ENCODE data around the gene VAV1. TPM values are rescaled to one million over a fixed set of nuclear protein-coding genes. Genes with fewer than 3 reads are reported as not detected.
A peak's percentile ranks its signal among the peaks of the same experiment; 100 is the strongest.

Gene VAV1
- total and polyA plus RNA-seq, 10 of the 15 experiments (the other 5 are each of a cell fraction or from before 2014, with no cell fraction given) = 1.6 to 76.8 (median 40.7) TPM

DNA sequence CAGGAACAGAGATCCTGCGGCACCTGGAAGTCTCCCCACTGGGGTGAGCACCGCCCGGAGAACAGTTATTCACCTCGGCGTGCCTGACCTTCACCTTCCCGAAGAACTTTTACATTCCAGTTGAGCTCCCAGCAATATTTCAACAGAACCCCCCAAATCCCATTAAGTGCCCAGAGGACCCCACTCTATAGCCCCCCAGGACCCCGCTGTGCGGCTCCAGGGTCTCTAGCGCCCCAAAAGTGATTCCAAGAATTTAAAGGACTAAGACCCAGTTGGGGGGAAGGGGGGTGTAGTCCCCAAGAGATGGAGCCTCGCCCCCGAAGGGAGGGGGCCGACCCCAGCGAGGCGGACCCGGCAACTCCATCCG lies 35.6 kb upstream of the VAV1 start (continued):
- TF ChIP-seq, protein P1, sequence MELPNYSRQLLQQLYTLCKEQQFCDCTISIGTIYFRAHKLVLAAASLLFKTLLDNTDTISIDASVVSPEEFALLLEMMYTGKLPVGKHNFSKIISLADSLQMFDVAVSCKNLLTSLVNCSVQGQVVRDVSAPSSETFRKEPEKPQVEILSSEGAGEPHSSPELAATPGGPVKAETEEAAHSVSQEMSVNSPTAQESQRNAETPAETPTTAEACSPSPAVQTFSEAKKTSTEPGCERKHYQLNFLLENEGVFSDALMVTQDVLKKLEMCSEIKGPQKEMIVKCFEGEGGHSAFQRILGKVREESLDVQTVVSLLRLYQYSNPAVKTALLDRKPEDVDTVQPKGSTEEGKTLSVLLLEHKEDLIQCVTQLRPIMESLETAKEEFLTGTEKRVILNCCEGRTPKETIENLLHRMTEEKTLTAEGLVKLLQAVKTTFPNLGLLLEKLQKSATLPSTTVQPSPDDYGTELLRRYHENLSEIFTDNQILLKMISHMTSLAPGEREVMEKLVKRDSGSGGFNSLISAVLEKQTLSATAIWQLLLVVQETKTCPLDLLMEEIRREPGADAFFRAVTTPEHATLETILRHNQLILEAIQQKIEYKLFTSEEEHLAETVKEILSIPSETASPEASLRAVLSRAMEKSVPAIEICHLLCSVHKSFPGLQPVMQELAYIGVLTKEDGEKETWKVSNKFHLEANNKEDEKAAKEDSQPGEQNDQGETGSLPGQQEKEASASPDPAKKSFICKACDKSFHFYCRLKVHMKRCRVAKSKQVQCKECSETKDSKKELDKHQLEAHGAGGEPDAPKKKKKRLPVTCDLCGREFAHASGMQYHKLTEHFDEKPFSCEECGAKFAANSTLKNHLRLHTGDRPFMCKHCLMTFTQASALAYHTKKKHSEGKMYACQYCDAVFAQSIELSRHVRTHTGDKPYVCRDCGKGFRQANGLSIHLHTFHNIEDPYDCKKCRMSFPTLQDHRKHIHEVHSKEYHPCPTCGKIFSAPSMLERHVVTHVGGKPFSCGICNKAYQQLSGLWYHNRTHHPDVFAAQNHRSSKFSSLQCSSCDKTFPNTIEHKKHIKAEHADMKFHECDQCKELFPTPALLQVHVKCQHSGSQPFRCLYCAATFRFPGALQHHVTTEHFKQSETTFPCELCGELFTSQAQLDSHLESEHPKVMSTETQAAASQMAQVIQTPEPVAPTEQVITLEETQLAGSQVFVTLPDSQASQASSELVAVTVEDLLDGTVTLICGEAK (IDR thresholded peaks at IDR 0.05; ENCODE audit: borderline replicate concordance) = no peak
- TF ChIP-seq KAT2A (conservative IDR thresholded peaks at IDR 0.05; ENCODE audit: control insufficient read depth, low read depth, low read length) (no peak), CEBPB (IDR thresholded peaks at IDR 0.05; ENCODE audit: borderline replicate concordance in 1 of 2, low read depth in 2 of 2, low read length in 2 of 2) (no peak), MEF2B (IDR thresholded peaks at IDR 0.05; ENCODE audit: partially characterized antibody, poor library complexity, severe bottlenecking) (peak; percentile 51), NFYB (IDR thresholded peaks at IDR 0.05; ENCODE audit: insufficient read depth, low read depth, low read length) (no peak), ZBED1 (IDR thresholded peaks at IDR 0.05; ENCODE audit: borderline replicate concordance) (no peak), FOXM1 (IDR thresholded peaks at IDR 0.05; ENCODE audit: low read depth, low read length) (0 out of 2 replicates have a peak, but pooled peaks have one; percentile 56), POU2F2 (IDR thresholded peaks at IDR 0.05; ENCODE audit: borderline replicate concordance, low read depth, low read length) (no peak), RBBP5 (conservative IDR thresholded peaks at IDR 0.05) (no peak)

All from GM12878 (cell line).